Activated T-cell treated with anti-CD3 and anti-CD28 coated beads, Interleukin-2, amount 50 U/mL, for 72 hours (primary cell): ENCODE results near the gene C1orf74. TPM values are rescaled to one million over a fixed set of nuclear protein-coding genes. Genes with fewer than 3 reads are reported as not detected.

Experiments used
- ATAC-seq, 2 donors: fragments of 150-1000 bp; cut with Tn5 transposase; replicated peaks in 1 of 2; 2 replicates each; pipeline ENCODE4 v1.10.0; 2021; ENCODE audit warnings: moderate library complexity in 2 of 2, mild to moderate bottlenecking in 1 of 2
- DNase-seq, 2 donors: peaks; one replicate each; pipeline ENCODE4 v3.0.0; 2021 to 2022; ENCODE audit warnings: mixed read lengths in 1 of 2
- H3K27ac Mint-ChIP-seq: one replicate; pipeline ENCODE4 v1.8.0; 2022; ENCODE audit warnings: mild to moderate bottlenecking, moderate library complexity, mixed read lengths
- H3K27me3 Mint-ChIP-seq: one replicate; pipeline ENCODE4 v1.8.0; 2022; ENCODE audit warnings: low read depth, mixed read lengths
- H3K36me3 Mint-ChIP-seq, 2 donors: one replicate each; pipeline ENCODE4 v1.8.0; 2022; ENCODE audit warnings: mixed read lengths in 2 of 2, mild to moderate bottlenecking in 1 of 2; ENCODE audit not compliant: insufficient read depth in 2 of 2
- H3K4me1 Mint-ChIP-seq: one replicate; pipeline ENCODE4 v1.8.0; 2022; ENCODE audit warnings: low read depth, mixed read lengths
- H3K4me3 Mint-ChIP-seq, 2 donors: one replicate each; pipeline ENCODE4 v1.8.0; 2022; ENCODE audit warnings: mild to moderate bottlenecking in 2 of 2, mixed read lengths in 2 of 2, moderate library complexity in 2 of 2
- H3K9me3 Mint-ChIP-seq, 2 donors: one replicate each; pipeline ENCODE4 v1.8.0; 2022; ENCODE audit warnings: mixed read lengths in 2 of 2
- total RNA-seq, 2 donors: library from RNA; stranded (reverse); gene quantifications; one replicate each; pipeline ENCODE4 v1.2.3, GENCODE V29; 2022

C1orf74 gene
- total RNA-seq, 2 donors from 2014 or later, result 2.8 to 3.3 TPM

- no peak overlapping the region for H3K4me3 Mint-ChIP-seq
- no peaks in the 10 kb centered on the region for H3K27me3 Mint-ChIP-seq
- no peaks in the 10 kb centered on the region for H3K9me3 Mint-ChIP-seq
- DNase-seq, result no peak
- H3K36me3 Mint-ChIP-seq, result peaks cover 21 to 52% of the 10 kb centered on the region in 2 donors
- peaks cover 22% of the 10 kb centered on the region for H3K4me1 Mint-ChIP-seq
- ATAC-seq, result no peak
- no peak overlapping the region for H3K27ac Mint-ChIP-seq
Observed at GRCh38 chr1:209775678-209776077, 8.7 kb downstream of the C1orf74 start.

- DNase-seq (no peak), ATAC-seq (no peak)
- Mint-ChIP-seq H3K9me3 (no peaks in the 10 kb centered on the region), H3K4me1 (peaks cover 22% of the 10 kb centered on the region), H3K36me3 (peaks cover 19 to 52% of the 10 kb centered on the region in 2 donors), H3K27me3 (no peaks in the 10 kb centered on the region), H3K27ac (peak overlapping the region; percentile 41), H3K4me3 (no peak overlapping the region)
Observed at GRCh38 chr1:209774592-209774991, 9.8 kb downstream of the C1orf74 start.

GRCh38 chr1:209772126-209772525 lies 12.2 kb downstream of the C1orf74 start:
- Mint-ChIP-seq H3K27ac (peak overlapping the region; percentile 69), H3K36me3 (peaks cover 25 to 47% of the 10 kb centered on the region in 2 donors), H3K9me3 (no peaks in the 10 kb centered on the region), H3K27me3 (no peaks in the 10 kb centered on the region), H3K4me3 (no peak overlapping the region), H3K4me1 (peaks cover 32% of the 10 kb centered on the region)
- no peak for ATAC-seq
- no peak for DNase-seq

GRCh38 chr1:209770636-209771415 lies 13.5 kb downstream of the C1orf74 start:
- Mint-ChIP-seq H3K4me1 (peaks cover 43% of the 10 kb centered on the region), H3K27ac (no peak overlapping the region), H3K4me3 (no peak overlapping the region), H3K36me3 (peaks cover 32 to 50% of the 10 kb centered on the region in 2 donors), H3K9me3 (no peaks in the 10 kb centered on the region), H3K27me3 (no peaks in the 10 kb centered on the region)
- ATAC-seq, result no peak
- no peak for DNase-seq

- H3K36me3 Mint-ChIP-seq, result peaks cover 29 to 45% of the 10 kb centered on the region in 2 donors
- no peak overlapping the region for H3K27ac Mint-ChIP-seq
- peaks cover 46% of the 10 kb centered on the region for H3K4me1 Mint-ChIP-seq
- DNase-seq, result no peak
- no peaks in the 10 kb centered on the region for H3K27me3 Mint-ChIP-seq
- H3K4me3 Mint-ChIP-seq, result no peak overlapping the region
- ATAC-seq, result no peak
- H3K9me3 Mint-ChIP-seq, result no peaks in the 10 kb centered on the region
Observed at GRCh38 chr1:209769971-209770370, 14.4 kb downstream of the C1orf74 start.

GRCh38 chr1:209769171-209769904 lies 15.0 kb downstream of the C1orf74 start:
- Mint-ChIP-seq H3K27ac (no peak overlapping the region), H3K36me3 (peaks cover 27 to 41% of the 10 kb centered on the region in 2 donors), H3K4me3 (no peak overlapping the region), H3K27me3 (no peaks in the 10 kb centered on the region), H3K4me1 (peaks cover 43% of the 10 kb centered on the region), H3K9me3 (no peaks in the 10 kb centered on the region)
- peak; percentile 80 to 85 for DNase-seq
- ATAC-seq, result peak; percentile 64 to 70

- DNase-seq (peak; percentile 87 to 94), ATAC-seq (peak; percentile 88 to 90)
- peaks cover 27 to 42% of the 10 kb centered on the region in 2 donors for H3K36me3 Mint-ChIP-seq
- H3K27me3 Mint-ChIP-seq, result no peaks in the 10 kb centered on the region
- no peak overlapping the region for H3K4me3 Mint-ChIP-seq
- H3K4me1 Mint-ChIP-seq, result peaks cover 48% of the 10 kb centered on the region
- no peak overlapping the region for H3K27ac Mint-ChIP-seq
- H3K9me3 Mint-ChIP-seq, result no peaks in the 10 kb centered on the region
Observed at GRCh38 chr1:209768354-209768774, 16.0 kb downstream of the C1orf74 start.

- DNase-seq (no peak), ATAC-seq (no peak)
- Mint-ChIP-seq H3K4me3 (no peak overlapping the region), H3K9me3 (no peaks in the 10 kb centered on the region), H3K4me1 (peaks cover 54% of the 10 kb centered on the region), H3K36me3 (peaks cover 24 to 42% of the 10 kb centered on the region in 2 donors), H3K27ac (no peak overlapping the region), H3K27me3 (no peaks in the 10 kb centered on the region)
Observed at GRCh38 chr1:209767706-209768105, 16.7 kb downstream of the C1orf74 start.

- Mint-ChIP-seq H3K9me3 (no peaks in the 10 kb centered on the region), H3K27me3 (no peaks in the 10 kb centered on the region), H3K27ac (peak overlapping the region; percentile 44), H3K36me3 (peaks cover 24 to 47% of the 10 kb centered on the region in 2 donors), H3K4me1 (peaks cover 60% of the 10 kb centered on the region), H3K4me3 (peak overlapping the region; percentile 62 to 71)
- no peak for DNase-seq
- ATAC-seq, result peak; percentile 21 to 36
Observed at GRCh38 chr1:209767096-209767495, 17.3 kb downstream of the C1orf74 start.

- peak overlapping the region; percentile 62 to 71 for H3K4me3 Mint-ChIP-seq
- H3K27me3 Mint-ChIP-seq, result no peaks in the 10 kb centered on the region
- no peaks in the 10 kb centered on the region for H3K9me3 Mint-ChIP-seq
- ATAC-seq (no peak), DNase-seq (no peak)
- peak overlapping the region; percentile 71 for H3K27ac Mint-ChIP-seq
- H3K4me1 Mint-ChIP-seq, result peaks cover 71% of the 10 kb centered on the region
- H3K36me3 Mint-ChIP-seq, result peaks cover 28 to 57% of the 10 kb centered on the region in 2 donors
Observed at GRCh38 chr1:209766051-209766450, 18.3 kb downstream of the C1orf74 start.

GRCh38 chr1:209761011-209761635 lies 23.2 kb downstream of the C1orf74 start:
- H3K9me3 Mint-ChIP-seq, result no peaks in the 10 kb centered on the region
- no peaks in the 10 kb centered on the region for H3K27me3 Mint-ChIP-seq
- ATAC-seq (no peak), DNase-seq (no peak)
- peaks cover 82% of the 10 kb centered on the region for H3K4me1 Mint-ChIP-seq
- peaks cover 28 to 80% of the 10 kb centered on the region in 2 donors for H3K36me3 Mint-ChIP-seq
- H3K27ac Mint-ChIP-seq, result peak overlapping the region; percentile 86
- peak overlapping the region; percentile 57 to 59 for H3K4me3 Mint-ChIP-seq

- H3K36me3 Mint-ChIP-seq, result peaks cover 26 to 78% of the 10 kb centered on the region in 2 donors
- H3K27ac Mint-ChIP-seq, result peak overlapping the region; percentile 41
- peak overlapping the region; percentile 33 to 90 for H3K4me3 Mint-ChIP-seq
- H3K4me1 Mint-ChIP-seq, result peaks cover 80% of the 10 kb centered on the region
- DNase-seq (no peak), ATAC-seq (no peak)
- H3K9me3 Mint-ChIP-seq, result no peaks in the 10 kb centered on the region
- no peaks in the 10 kb centered on the region for H3K27me3 Mint-ChIP-seq
Observed at GRCh38 chr1:209759829-209760359, 24.5 kb downstream of the C1orf74 start.

GRCh38 chr1:209758400-209758799 lies 26.0 kb downstream of the C1orf74 start:
- no peaks in the 10 kb centered on the region for H3K9me3 Mint-ChIP-seq
- no peak for ATAC-seq
- peak overlapping the region; percentile 90 to 95 for H3K4me3 Mint-ChIP-seq
- no peaks in the 10 kb centered on the region for H3K27me3 Mint-ChIP-seq
- H3K36me3 Mint-ChIP-seq, result peaks cover 23 to 67% of the 10 kb centered on the region in 2 donors
- no peak for DNase-seq
- peak overlapping the region; percentile 83 for H3K27ac Mint-ChIP-seq
- H3K4me1 Mint-ChIP-seq, result peaks cover 83% of the 10 kb centered on the region
